ENCODE data around the gene ACOXL.

Gene ACOXL

GRCh38 chr2:111159641-111160040, 427.3 kb downstream of the ACOXL start:
- no peak for TF ChIP-seq CTCF (IDR thresholded peaks at IDR 0.05; ENCODE audit: low read depth, low read length, missing control alignments)
- no peak overlapping the region for H3K4me3 ChIP-seq (ENCODE audit: low read depth, low read length)
- DNase-seq (ENCODE audit: low read depth): no peak

- no peak for TF ChIP-seq CTCF (IDR thresholded peaks at IDR 0.05; ENCODE audit: low read depth, low read length, missing control alignments)
- no peak overlapping the region for H3K4me3 ChIP-seq (ENCODE audit: low read depth, low read length)
- no peak for DNase-seq (ENCODE audit: low read depth)
Observed at GRCh38 chr2:111160758-111161157, 428.4 kb downstream of the ACOXL start.

GRCh38 chr2:111161971-111162370, 429.6 kb downstream of the ACOXL start:
- no peak overlapping the region for H3K4me3 ChIP-seq (ENCODE audit: low read depth, low read length)
- DNase-seq (ENCODE audit: low read depth): no peak
- TF ChIP-seq CTCF (IDR thresholded peaks at IDR 0.05; ENCODE audit: low read depth, low read length, missing control alignments): no peak

GRCh38 chr2:111162718-111163331, 430.5 kb downstream of the ACOXL start:
- no peak for DNase-seq (ENCODE audit: low read depth)
- H3K4me3 ChIP-seq (ENCODE audit: low read depth, low read length): no peak overlapping the region
- TF ChIP-seq CTCF (IDR thresholded peaks at IDR 0.05; ENCODE audit: low read depth, low read length, missing control alignments): no peak

- TF ChIP-seq CTCF (IDR thresholded peaks at IDR 0.05; ENCODE audit: low read depth, low read length, missing control alignments): no peak
- no peak overlapping the region for H3K4me3 ChIP-seq (ENCODE audit: low read depth, low read length)
- DNase-seq (ENCODE audit: low read depth): no peak
Observed at GRCh38 chr2:111164078-111164477, 431.7 kb downstream of the ACOXL start.

- H3K4me3 ChIP-seq (ENCODE audit: low read depth, low read length): no peak overlapping the region
- no peak for DNase-seq (ENCODE audit: low read depth)
- no peak for TF ChIP-seq CTCF (IDR thresholded peaks at IDR 0.05; ENCODE audit: low read depth, low read length, missing control alignments)
Observed at GRCh38 chr2:111165084-111165483, 432.7 kb downstream of the ACOXL start.

- DNase-seq (ENCODE audit: low read depth): no peak
- no peak for TF ChIP-seq CTCF (IDR thresholded peaks at IDR 0.05; ENCODE audit: low read depth, low read length, missing control alignments)
- H3K4me3 ChIP-seq (ENCODE audit: low read depth, low read length): no peak overlapping the region
Observed at GRCh38 chr2:111166115-111166514, 433.7 kb downstream of the ACOXL start.
